ENCODE measurements around the gene CTIF.

CTIF gene

GRCh38 chr18:48580066-48580465 lies 41.2 kb downstream of the CTIF start:
- Histone ChIP-seq H3K4me1 (ENCODE audit: low read length) (no peaks in the 10 kb centered on the region), H3K4me3 (ENCODE audit: low read length) (no peak overlapping the region), H3F3A (ENCODE audit: insufficient read depth, low read length) (no peaks in the 10 kb centered on the region), H3K36me3 (replicated peaks; ENCODE audit: insufficient read depth, low read length) (no peaks in the 10 kb centered on the region), H3K79me2 (ENCODE audit: low read length) (no peaks in the 10 kb centered on the region), H3K9me3 (replicated peaks; ENCODE audit: insufficient read depth, low read length) (no peaks in the 10 kb centered on the region), H3K4me2 (ENCODE audit: low read depth, low read length) (no peak overlapping the region), H2AFZ (ENCODE audit: low read length) (no peak overlapping the region), H3K9me2 (replicated peaks; ENCODE audit: insufficient read depth, low read length) (no peaks in the 10 kb centered on the region), H3K9ac (ENCODE audit: low read length) (no peak overlapping the region), H4K20me1 (ENCODE audit: insufficient read depth, low read length) (no peaks in the 10 kb centered on the region), H3K27me3 (replicated peaks; ENCODE audit: insufficient read depth, low read length) (no peaks in the 10 kb centered on the region), H3K27ac (ENCODE audit: low read length) (no peak overlapping the region)
- DNase-seq, result no peak
- TF ChIP-seq CTCF (IDR thresholded peaks at IDR 0.05; ENCODE audit: low read length) (no peak), EZH2 (optimal IDR thresholded peaks at IDR 0.05; ENCODE audit: low read depth, low read length) (no peak), EZH2phosphoT487 (IDR thresholded peaks at IDR 0.05; ENCODE audit: low read length) (no peak)

- H3K9me3 ChIP-seq (replicated peaks; ENCODE audit: insufficient read depth, low read length), result no peaks in the 10 kb centered on the region
- H3K4me1 ChIP-seq (ENCODE audit: low read length), result no peaks in the 10 kb centered on the region
- no peaks in the 10 kb centered on the region for H3K9me2 ChIP-seq (replicated peaks; ENCODE audit: insufficient read depth, low read length)
- H3K27ac ChIP-seq (ENCODE audit: low read length), result no peak overlapping the region
- H2AFZ ChIP-seq (ENCODE audit: low read length), result no peak overlapping the region
- no peak for DNase-seq
- no peaks in the 10 kb centered on the region for H3K27me3 ChIP-seq (replicated peaks; ENCODE audit: insufficient read depth, low read length)
- TF ChIP-seq CTCF (IDR thresholded peaks at IDR 0.05; ENCODE audit: low read length) (no peak), EZH2 (optimal IDR thresholded peaks at IDR 0.05; ENCODE audit: low read depth, low read length) (no peak), EZH2phosphoT487 (IDR thresholded peaks at IDR 0.05; ENCODE audit: low read length) (no peak)
- no peaks in the 10 kb centered on the region for H4K20me1 ChIP-seq (ENCODE audit: insufficient read depth, low read length)
- no peak overlapping the region for H3K4me2 ChIP-seq (ENCODE audit: low read depth, low read length)
- H3F3A ChIP-seq (ENCODE audit: insufficient read depth, low read length), result no peaks in the 10 kb centered on the region
- no peak overlapping the region for H3K9ac ChIP-seq (ENCODE audit: low read length)
- H3K4me3 ChIP-seq (ENCODE audit: low read length), result no peak overlapping the region
- no peaks in the 10 kb centered on the region for H3K79me2 ChIP-seq (ENCODE audit: low read length)
- H3K36me3 ChIP-seq (replicated peaks; ENCODE audit: insufficient read depth, low read length), result no peaks in the 10 kb centered on the region
Measured at GRCh38 chr18:48580782-48581181, 42.0 kb downstream of the CTIF start.

GRCh38 chr18:48581206-48581605 lies 42.4 kb downstream of the CTIF start:
- no peak for DNase-seq
- H3K4me3 ChIP-seq (ENCODE audit: low read length), result no peak overlapping the region
- no peaks in the 10 kb centered on the region for H3K4me1 ChIP-seq (ENCODE audit: low read length)
- H3K79me2 ChIP-seq (ENCODE audit: low read length), result no peaks in the 10 kb centered on the region
- H3K36me3 ChIP-seq (replicated peaks; ENCODE audit: insufficient read depth, low read length), result no peaks in the 10 kb centered on the region
- H3K27me3 ChIP-seq (replicated peaks; ENCODE audit: insufficient read depth, low read length), result no peaks in the 10 kb centered on the region
- TF ChIP-seq EZH2phosphoT487 (IDR thresholded peaks at IDR 0.05; ENCODE audit: low read length) (no peak), EZH2 (optimal IDR thresholded peaks at IDR 0.05; ENCODE audit: low read depth, low read length) (no peak), CTCF (IDR thresholded peaks at IDR 0.05; ENCODE audit: low read length) (no peak)
- no peaks in the 10 kb centered on the region for H3K9me3 ChIP-seq (replicated peaks; ENCODE audit: insufficient read depth, low read length)
- H3K9ac ChIP-seq (ENCODE audit: low read length), result no peak overlapping the region
- H3F3A ChIP-seq (ENCODE audit: insufficient read depth, low read length), result no peaks in the 10 kb centered on the region
- no peaks in the 10 kb centered on the region for H4K20me1 ChIP-seq (ENCODE audit: insufficient read depth, low read length)
- H3K9me2 ChIP-seq (replicated peaks; ENCODE audit: insufficient read depth, low read length), result no peaks in the 10 kb centered on the region
- H3K4me2 ChIP-seq (ENCODE audit: low read depth, low read length), result no peak overlapping the region
- no peak overlapping the region for H2AFZ ChIP-seq (ENCODE audit: low read length)
- no peak overlapping the region for H3K27ac ChIP-seq (ENCODE audit: low read length)

Measured in MM.1S (cell line).